Erythroblast (primary cell): Measurements from ENCODE around the gene SGSH.

Source experiments
- GATA1 ChIP-seq: IDR thresholded peaks from 2 replicates; pipeline ENCODE4 v1.6.1; 2011; ENCODE audit warnings: low read depth, mild to moderate bottlenecking, control low read depth, low read length, moderate library complexity
- POLR2A ChIP-seq: IDR thresholded peaks from 2 replicates; pipeline ENCODE4 v1.6.1; 2011; ENCODE audit warnings: mild to moderate bottlenecking, low read length

- TF ChIP-seq POLR2A (no peak), GATA1 (no peak)
Measured at GRCh38 chr17:80227666-80228065, 7.5 kb upstream of the SGSH start.
